SKM-1 (cell line): ENCODE data around the gene SNX3.
"Not testable (repeated sequence)": the region's sequence is repeated elsewhere in the genome, so short reads cannot be mapped to it uniquely, and the experiment has no call there.

Experiments used
- DNase-seq: peaks from one replicate; lab custom pipeline; 2025; ENCODE audit not compliant: unreplicated experiment; lab: John Stamatoyannopoulos, UW

Gene SNX3

GRCh38 chr6:108260809-108261569 is at the start of gene SNX3:
SNX3 (minus strand) TSS chr6:108261040; CDS start chr6:108260921, 119 bp downstream.
- DNase-seq, result peak; percentile 88

- DNase-seq, result no peak
Measured at GRCh38 chr6:108309844-108310243, 49.0 kb upstream of the SNX3 start.

GRCh38 chr6:108308641-108309040 is 47.8 kb upstream of the SNX3 start:
- not testable (repeated sequence) for DNase-seq

GRCh38 chr6:108304646-108305045 is 43.8 kb upstream of the SNX3 start:
- DNase-seq, result no peak

GRCh38 chr6:108302386-108302785 is 41.5 kb upstream of the SNX3 start:
- no peak for DNase-seq

- no peak for DNase-seq
Measured at GRCh38 chr6:108295676-108296075, 34.8 kb upstream of the SNX3 start.

GRCh38 chr6:108294727-108295625 is 34.1 kb upstream of the SNX3 start, which contains the start of gene AFG1L:
AFG1L (plus strand) TSS chr6:108295054; CDS start chr6:108295080, 26 bp downstream.
- DNase-seq, result peak; percentile 75

- no peak for DNase-seq
Measured at GRCh38 chr6:108294297-108294726, 33.5 kb upstream of the SNX3 start.

- DNase-seq, result no peak
Measured at GRCh38 chr6:108293527-108294296, 32.9 kb upstream of the SNX3 start.

- DNase-seq, result not testable (repeated sequence)
Measured at GRCh38 chr6:108292561-108292960, 31.7 kb upstream of the SNX3 start.

- no peak for DNase-seq
Measured at GRCh38 chr6:108291091-108291490, 30.3 kb upstream of the SNX3 start.

- no peak for DNase-seq
Measured at GRCh38 chr6:108288742-108289141, 27.9 kb upstream of the SNX3 start.

- no peak for DNase-seq
Measured at GRCh38 chr6:108287373-108287772, 26.5 kb upstream of the SNX3 start.

- no peak for DNase-seq
Measured at GRCh38 chr6:108286366-108286765, 25.5 kb upstream of the SNX3 start.

GRCh38 chr6:108285381-108285780 is 24.5 kb upstream of the SNX3 start:
- DNase-seq, result no peak

- DNase-seq, result no peak
Measured at GRCh38 chr6:108277831-108278230, 17.0 kb upstream of the SNX3 start.

- no peak for DNase-seq
Measured at GRCh38 chr6:108277295-108277694, 16.5 kb upstream of the SNX3 start.

GRCh38 chr6:108275976-108276375 is 15.1 kb upstream of the SNX3 start:
- no peak for DNase-seq

GRCh38 chr6:108274546-108274945 is 13.7 kb upstream of the SNX3 start:
- no peak for DNase-seq

- DNase-seq, result not testable (repeated sequence)
Measured at GRCh38 chr6:108269955-108270354, 9.1 kb upstream of the SNX3 start.

GRCh38 chr6:108268845-108269244 is 8.0 kb upstream of the SNX3 start:
- DNase-seq, result no peak
